H1 (cell line): ENCODE results near the gene CFDP1. TPM values are rescaled to one million over a fixed set of nuclear protein-coding genes. Genes with fewer than 3 reads are reported as not detected.

Experiments
- CTCF ChIA-PET: fragments of 300-600 bp; sonication (Branson Sonifier 250); formaldehyde crosslinking; loops from one replicate; lab custom pipeline; 2021; ENCODE audit not compliant: partially characterized antibody; lab: Charles Lee
- POLR2A ChIA-PET: fragments of 300-600 bp; sonication (Branson Sonifier 250); formaldehyde crosslinking; loops from one replicate; lab custom pipeline; 2021; ENCODE audit warnings: inconsistent platforms; ENCODE audit not compliant: partially characterized antibody; lab: Charles Lee
- DNase-seq, 2 experiments: peaks; one replicate each; pipeline versions ENCODE4 v3.0.0 to v3.0.0-alpha.2; 2010 to 2022; ENCODE audit warnings: low spot score in 2 of 2, low read depth in 1 of 2, mixed read lengths in 1 of 2
- FAIRE-seq: peaks from 2 replicates; lab custom pipeline; 2011; peaks lifted over from hg19 to GRCh38; lab: Jason Lieb, UNC
- H2AFZ ChIP-seq: 2 replicates; pipeline ENCODE4 v1.8.1; 2012; ENCODE audit warnings: low read length, inconsistent platforms
- H2AK5ac ChIP-seq: 2 replicates; pipeline ENCODE4 v1.6.1; 2013; ENCODE audit warnings: low read depth, low read length
- H2BK120ac ChIP-seq: replicated peaks from 2 replicates; pipeline ENCODE3; 2013; ENCODE audit warnings: low read depth, low read length, inconsistent platforms
- H2BK12ac ChIP-seq: 2 replicates; pipeline ENCODE4 v1.6.1; 2013; ENCODE audit warnings: low read depth, low read length
- H2BK15ac ChIP-seq: 2 replicates; pipeline ENCODE4 v1.6.1; 2013; ENCODE audit warnings: low read length
- H2BK20ac ChIP-seq: 2 replicates; pipeline ENCODE4 v1.6.1; 2013; ENCODE audit warnings: low read length
- H2BK5ac ChIP-seq: 2 replicates; pipeline ENCODE4 v1.6.1; 2013; ENCODE audit warnings: low read depth, low read length
- H3K14ac ChIP-seq: 2 replicates; pipeline ENCODE4 v1.6.1; 2013; ENCODE audit warnings: inconsistent platforms; ENCODE audit not compliant: insufficient read length
- H3K18ac ChIP-seq: 2 replicates; pipeline ENCODE4 v1.6.1; 2013; ENCODE audit warnings: low read length; ENCODE audit errors: extremely low read depth
- H3K23ac ChIP-seq: 2 replicates; pipeline ENCODE4 v1.6.1; 2013; ENCODE audit warnings: inconsistent platforms; ENCODE audit not compliant: insufficient read length
- H3K23me2 ChIP-seq: 2 replicates; pipeline ENCODE4 v1.6.1; 2013; ENCODE audit warnings: low read depth, low read length
- H3K27ac ChIP-seq: 2 replicates; pipeline ENCODE4 v1.6.1; 2011; ENCODE audit warnings: low read depth, low read length, inconsistent platforms
- H3K27me3 ChIP-seq, 4 experiments: replicated peaks in 1 of 4; 1 replicate in 1 of 4; 2 replicates in 3 of 4; pipeline versions ENCODE4 v1.6.1 to v1.8.1; 2011 to 2013; ENCODE audit warnings: low read length in 3 of 4, mild to moderate bottlenecking in 3 of 4, inconsistent platforms in 2 of 4, mixed read lengths in 2 of 4, moderate library complexity in 1 of 4; ENCODE audit not compliant: control insufficient read depth in 3 of 4, insufficient read depth in 3 of 4; ENCODE audit errors: extremely low read depth in 1 of 4
- H3K36me3 ChIP-seq, 4 experiments: 2 replicates each; pipeline versions ENCODE4 v1.6.1 to v1.8.1; 2011 to 2013; ENCODE audit warnings: mild to moderate bottlenecking in 4 of 4, low read length in 3 of 4, moderate library complexity in 2 of 4, control low read depth in 1 of 4, inconsistent platforms in 1 of 4; ENCODE audit not compliant: insufficient read depth in 4 of 4, control insufficient read depth in 2 of 4
- H3K4ac ChIP-seq: replicated peaks from 2 replicates; pipeline ENCODE3; 2013; ENCODE audit warnings: low read length, low read depth, mixed read lengths, inconsistent platforms; ENCODE audit not compliant: insufficient read length
- H3K4me1 ChIP-seq, 4 experiments: replicated peaks in 1 of 4; 1 replicate in 1 of 4; 2 replicates in 3 of 4; pipeline versions ENCODE4 v1.6.1 to v1.8.1; 2011 to 2013; ENCODE audit warnings: low read length in 3 of 4, inconsistent platforms in 2 of 4, mixed read lengths in 1 of 4; ENCODE audit not compliant: insufficient read depth in 4 of 4, control insufficient read depth in 3 of 4
- H3K4me2 ChIP-seq, 2 experiments: 2 replicates each; pipeline versions ENCODE4 v1.6.1 to v1.8.1; 2011 to 2013; ENCODE audit warnings: low read depth in 2 of 2, low read length in 2 of 2, control low read depth in 1 of 2, inconsistent platforms in 1 of 2, mild to moderate bottlenecking in 1 of 2; ENCODE audit not compliant: insufficient read depth in 1 of 2
- H3K4me3 ChIP-seq, 4 experiments: fragments of 200-600, 300-600 bp in 1 of 4; sonication (generic), shearing (Covaris generic), sonication (Bioruptor Twin) in 1 of 4; 2 replicates each; pipeline versions ENCODE4 v1.5.1 to v1.8.1; 2011 to 2016; ENCODE audit warnings: low read length in 4 of 4, low read depth in 3 of 4, control low read depth in 2 of 4, inconsistent platforms in 2 of 4, mild to moderate bottlenecking in 2 of 4, mixed read lengths in 1 of 4, moderate library complexity in 1 of 4; ENCODE audit not compliant: insufficient read depth in 2 of 4; ENCODE audit errors: extremely low read depth in 1 of 4
- H3K56ac ChIP-seq: replicated peaks from 2 replicates; pipeline ENCODE3; 2013; ENCODE audit warnings: low read depth, mild to moderate bottlenecking, mixed read lengths, low read length, inconsistent platforms; ENCODE audit not compliant: insufficient read length
- H3K79me1 ChIP-seq: 2 replicates; pipeline ENCODE4 v1.6.1; 2013; ENCODE audit warnings: low read depth, low read length, control low read depth
- H3K79me2 ChIP-seq, 2 experiments: 2 replicates each; pipeline versions ENCODE4 v1.6.1 to v1.8.1; 2012 to 2013; ENCODE audit warnings: low read length in 2 of 2, mild to moderate bottlenecking in 2 of 2, inconsistent platforms in 1 of 2; ENCODE audit not compliant: insufficient read depth in 2 of 2, control insufficient read depth in 1 of 2
- H3K9ac ChIP-seq, 4 experiments: replicated peaks in 1 of 4; 1 replicate in 1 of 4; 2 replicates in 3 of 4; pipeline versions ENCODE4 v1.6.1 to v1.8.1; 2011 to 2013; ENCODE audit warnings: low read depth in 3 of 4, low read length in 3 of 4, control low read depth in 2 of 4, mild to moderate bottlenecking in 2 of 4, moderate library complexity in 2 of 4, inconsistent platforms in 1 of 4; ENCODE audit errors: extremely low read depth in 1 of 4
- H3K9me3 ChIP-seq, 2 experiments: 2 replicates each; pipeline versions ENCODE4 v1.6.1 to v1.8.1; 2012 to 2013; ENCODE audit warnings: mild to moderate bottlenecking in 2 of 2, moderate library complexity in 2 of 2, control low read depth in 1 of 2, inconsistent platforms in 1 of 2, low read depth in 1 of 2, low read length in 1 of 2, mixed read lengths in 1 of 2; ENCODE audit not compliant: insufficient read depth in 2 of 2
- H4K20me1 ChIP-seq, 2 experiments: replicated peaks in 1 of 2; 2 replicates each; pipeline versions ENCODE3 to v1.8.1; 2011 to 2013; ENCODE audit warnings: inconsistent platforms in 2 of 2, low read length in 2 of 2, mild to moderate bottlenecking in 1 of 2; ENCODE audit not compliant: insufficient read depth in 2 of 2, control insufficient read depth in 1 of 2
- H4K5ac ChIP-seq: 2 replicates; pipeline ENCODE4 v1.6.1; 2013; ENCODE audit warnings: low read length, low read depth, mixed read lengths, inconsistent platforms; ENCODE audit not compliant: insufficient read length
- H4K8ac ChIP-seq: 2 replicates; pipeline ENCODE4 v1.8.0; 2013; ENCODE audit warnings: mild to moderate bottlenecking, moderate library complexity, low read length, inconsistent platforms; ENCODE audit not compliant: insufficient read depth; ENCODE audit errors: extremely low read depth
- H4K91ac ChIP-seq: replicated peaks from 2 replicates; pipeline ENCODE3; 2013; ENCODE audit warnings: low read length, mixed read lengths, inconsistent platforms; ENCODE audit not compliant: insufficient read length
- BACH1 ChIP-seq: IDR thresholded peaks from 2 replicates; pipeline ENCODE4 v1.6.1; 2012; ENCODE audit warnings: low read length, improper control_type of control experiment
- CBX5 ChIP-seq: fragments of 300-800, 300-1000 bp; sonication (generic); IDR thresholded peaks from 2 replicates; pipeline ENCODE4 v1.7.1; 2016; ENCODE audit warnings: antibody characterized with exemption, low read length, low read depth
- JUN ChIP-seq: IDR thresholded peaks from 2 replicates; pipeline ENCODE4 v1.6.1; 2011; ENCODE audit warnings: low read depth, mild to moderate bottlenecking, improper control_type of control experiment, low read length
- KDM1A ChIP-seq: fragments of 200-600, 300-600 bp; sonication (generic); IDR thresholded peaks from 2 replicates; pipeline ENCODE4 v1.7.1; 2016; ENCODE audit warnings: mild to moderate bottlenecking, low read length, borderline replicate concordance
- RAD21 ChIP-seq, 2 experiments: IDR thresholded peaks in 1 of 2; conservative IDR thresholded peaks in 1 of 2; 2 replicates each; pipeline ENCODE4 v1.6.1; 2011; ENCODE audit warnings: low read depth in 2 of 2, low read length in 2 of 2, improper control_type of control experiment in 1 of 2, inconsistent platforms in 1 of 2, mild to moderate bottlenecking in 1 of 2, moderate library complexity in 1 of 2
- SP4 ChIP-seq: IDR thresholded peaks from 2 replicates; pipeline ENCODE4 v1.6.1; 2012; ENCODE audit warnings: low read length, inconsistent platforms
- TAF7 ChIP-seq: optimal IDR thresholded peaks from 2 replicates; pipeline ENCODE3; 2011; ENCODE audit warnings: low read depth, mild to moderate bottlenecking, inconsistent platforms, low read length, moderate library complexity, borderline replicate concordance
- WGBS, 2 experiments: shearing (Covaris generic) in 1 of 2; methylation state at CpG; one replicate each; pipeline versions ENCODE4 v1.1.6 to v1.1.7; 2013 to 2015; ENCODE audit warnings: low lambda C conversion rate in 2 of 2, mixed read lengths in 2 of 2, inconsistent platforms in 1 of 2, low coverage in 1 of 2, missing lambda C conversion rate in 1 of 2; ENCODE audit not compliant: insufficient replicate concordance in 2 of 2, insufficient coverage in 1 of 2, insufficient read length in 1 of 2; ENCODE audit errors: extremely low coverage in 1 of 2, missing lambda C conversion rate in 1 of 2; 5-methylcytosine and 5-hydroxymethylcytosine counted together
- polyA plus RNA-seq, 7 experiments: library from polyadenylated mRNA; depleted of rRNA in 3 of 7; stranded (reverse) in 5 of 7; unstranded in 2 of 7; fragments of >200 nt in 5 of 7; fragments of 200-250 nt in 2 of 7; gene quantifications; 1 replicate in 5 of 7; 2 replicates in 1 of 7; 4 replicates in 1 of 7; pipeline versions ENCODE4 v1.2.1 to v1.2.3, GENCODE V29; 2011 to 2013; ENCODE audit warnings: missing spikeins in 2 of 7, mixed read lengths in 2 of 7
- total RNA-seq: library from RNA; stranded (reverse); fragmentation: NEBNext Ultra II Directional; extraction: Animal tissue kit (Norgen Biotek cat#: 25700); gene quantifications from 2 replicates; pipeline ENCODE4 v1.2.1, GENCODE V29; 2021

Gene CFDP1
- total and polyA plus RNA-seq, 2 of the 8 experiments (the other 6 are each of a cell fraction or from before 2014, with no cell fraction given): 25.5 to 77.3 TPM

GRCh38 chr16:75376475-75377161, 56.7 kb downstream of the CFDP1 start:
- no peaks in the 10 kb centered on the region for H3K79me1 ChIP-seq
- no peak for FAIRE-seq
- ChIA-PET POLR2A (no interaction called here), CTCF (interaction anchor here (0.7 to 2.5 kb wide), 6 partner anchors 12 to 177 kb away, joined by 3 to 9 read pairs (median 4); no protein-coding TSS in a partner anchor)
- no peaks in the 10 kb centered on the region for H3K23me2 ChIP-seq
- no peak overlapping the region for H3K4me3 ChIP-seq
- H2BK5ac ChIP-seq: no peak overlapping the region
- TF ChIP-seq RAD21 (IDR thresholded peaks at IDR 0.05 in 1 of 2, conservative IDR thresholded peaks at IDR 0.05 in 1 of 2; ENCODE audit: low read depth in 2 of 2, low read length in 2 of 2) (no peak), BACH1 (no peak), SP4 (no peak), TAF7 (no peak), JUN (no peak), KDM1A (no peak), CBX5 (no peak)
- no peak overlapping the region for H4K5ac ChIP-seq
- peaks cover 0 to 4% (median 2%) of the 10 kb centered on the region in 4 experiments; a peak in 1 of 7 replicates for H3K4me1 ChIP-seq
- no peaks in the 10 kb centered on the region for H3K27me3 ChIP-seq
- H3K18ac ChIP-seq: no peak overlapping the region
- H3K14ac ChIP-seq: no peak overlapping the region
- peaks cover 0 to 11% (median 1%) of the 10 kb centered on the region in 4 experiments; a peak in 2 of 8 replicates for H3K36me3 ChIP-seq
- 87% methylated on average over 7 of the region's 7 CpGs; no CpG with 5 or more reads in 1 of the 2 experiments for WGBS, 2 experiments
- no peak overlapping the region for H2BK12ac ChIP-seq
- H3K79me2 ChIP-seq: no peaks in the 10 kb centered on the region
- H3K56ac ChIP-seq: no peak overlapping the region
- H4K20me1 ChIP-seq: no peaks in the 10 kb centered on the region
- no peak overlapping the region for H3K23ac ChIP-seq
- no peak overlapping the region for H2AK5ac ChIP-seq
- no peak overlapping the region for H3K9ac ChIP-seq
- no peak overlapping the region for H4K8ac ChIP-seq
- H2BK20ac ChIP-seq: no peak overlapping the region
- H4K91ac ChIP-seq: no peak overlapping the region
- no peak overlapping the region for H2BK15ac ChIP-seq
- H3K4me2 ChIP-seq: no peak overlapping the region
- H2AFZ ChIP-seq: no peak overlapping the region
- no peak for DNase-seq
- no peak overlapping the region for H3K27ac ChIP-seq
- H3K4ac ChIP-seq: no peak overlapping the region
- no peaks in the 10 kb centered on the region for H3K9me3 ChIP-seq
- no peak overlapping the region for H2BK120ac ChIP-seq
